ENCODE data around the gene PPIL1. TPM values are rescaled to one million over a fixed set of nuclear protein-coding genes. Genes with fewer than 3 reads are reported as not detected.

Gene PPIL1
- total and polyA plus RNA-seq, 4 donors: 15.8 to 23.9 (median 20.3) TPM

- TF ChIP-seq REST (IDR thresholded peaks at IDR 0.05) (no peak), CTCF (IDR thresholded peaks at IDR 0.05; ENCODE audit: low read depth, low read length, missing input control) (no peak), TAF1 (conservative IDR thresholded peaks at IDR 0.05) (no peak), FOXA1 (IDR thresholded peaks at IDR 0.05) (no peak), HNF4G (IDR thresholded peaks at IDR 0.05) (no peak)
Measured at GRCh38 chr6:36904114-36904513, 29.5 kb upstream of the PPIL1 start (continued).

GRCh38 chr6:36897609-36898008 is 23.0 kb upstream of the PPIL1 start:
- TF ChIP-seq HNF4A (conservative IDR thresholded peaks at IDR 0.05) (no peak), REST (IDR thresholded peaks at IDR 0.05) (no peak), JUND (IDR thresholded peaks at IDR 0.05) (no peak), CTCF (IDR thresholded peaks at IDR 0.05; ENCODE audit: low read depth, low read length, missing input control) (no peak), FOXA2 (IDR thresholded peaks at IDR 0.05) (no peak), TAF1 (conservative IDR thresholded peaks at IDR 0.05) (no peak), EGR1 (IDR thresholded peaks at IDR 0.05; ENCODE audit: low read depth in 2 of 2) (no peak), RAD21 (IDR thresholded peaks at IDR 0.05) (peak in 1 of 2 donors; percentile 38)
- Histone ChIP-seq H3K4me3 (ENCODE audit: low read depth in 1 of 3, low read length in 3 of 3) (no peak overlapping the region), H3K9me3 (ENCODE audit: control insufficient read depth in 4 of 4, low read length in 3 of 4) (no peaks in the 10 kb centered on the region), H3K36me3 (ENCODE audit: control insufficient read depth in 4 of 4, insufficient read depth in 3 of 4, low read depth in 1 of 4, low read length in 3 of 4) (peaks cover 0 to 24% (median 15%) of the 10 kb centered on the region in 4 donors), H3K27ac (ENCODE audit: low read depth in 1 of 2, low read length in 2 of 2) (no peak overlapping the region), H3K27me3 (ENCODE audit: control insufficient read depth in 4 of 4, insufficient read depth in 4 of 4, low read length in 3 of 4) (no peaks in the 10 kb centered on the region), H3K9ac (ENCODE audit: low read depth in 1 of 2, low read length in 2 of 2) (no peak overlapping the region), H3K4me1 (ENCODE audit: control insufficient read depth in 4 of 4, insufficient read depth in 4 of 4, low read length in 3 of 4) (no peaks in the 10 kb centered on the region)
- 92% methylated on average over 6 of the region's 6 CpGs for WGBS
- no peak for DNase-seq (ENCODE audit: low spot score)

Measured in liver (tissue), 9 donors.